ENCODE data around the gene NR2F1-AS1. TPM values are rescaled to one million over a fixed set of nuclear protein-coding genes. Genes with fewer than 3 reads are reported as not detected.
"Not testable (repeated sequence)": the region's sequence is repeated elsewhere in the genome, so short reads cannot be mapped to it uniquely, and the experiment has no call there.

NR2F1-AS1 gene
- polyA plus RNA-seq, 2 of the 4 experiments (the other 2 are of a cell fraction), result 5.5 to 8.3 TPM

DNA sequence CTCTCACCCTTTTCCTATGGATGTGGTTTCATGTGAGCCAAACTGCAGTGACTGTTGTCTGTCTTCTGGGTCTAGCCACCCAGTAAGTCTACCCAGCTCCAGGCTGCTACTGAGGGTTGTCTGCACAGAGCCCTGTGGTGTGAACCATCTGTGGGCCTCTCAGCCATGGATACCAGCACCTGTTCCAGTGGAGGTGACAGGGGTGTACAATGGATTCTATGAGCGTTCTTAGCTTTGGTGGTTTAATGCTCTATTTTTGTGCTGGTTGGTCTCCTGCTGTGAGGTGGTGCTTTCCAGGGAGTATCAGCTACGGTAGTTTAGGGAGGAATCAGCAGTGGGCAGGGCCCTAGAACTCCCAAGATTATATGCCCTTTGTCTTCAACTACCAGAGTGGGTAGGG is 186.7 kb downstream of the NR2F1-AS1 start:
- WGBS (ENCODE audit: missing lambda C conversion rate), result 69% methylated on average over 2 of the region's 2 CpGs
- no peak for TF ChIP-seq ESRRA (IDR thresholded peaks at IDR 0.05; ENCODE audit: borderline replicate concordance, low read length)
- TF ChIP-seq RFX5 (IDR thresholded peaks at IDR 0.05), result no peak
- TF ChIP-seq, protein P1, sequence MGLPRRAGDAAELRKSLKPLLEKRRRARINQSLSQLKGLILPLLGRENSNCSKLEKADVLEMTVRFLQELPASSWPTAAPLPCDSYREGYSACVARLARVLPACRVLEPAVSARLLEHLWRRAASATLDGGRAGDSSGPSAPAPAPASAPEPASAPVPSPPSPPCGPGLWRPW (IDR thresholded peaks at IDR 0.05), result no peak
- TF ChIP-seq CHD2 (IDR thresholded peaks at IDR 0.05; ENCODE audit: low read length, partially characterized antibody), result no peak
- FAIRE-seq (no peak), ATAC-seq (no peak), DNase-seq (ENCODE audit: low read depth in 1 of 2, low spot score in 1 of 2) (no peak)
- H3K9me3 ChIP-seq, result peaks cover 6% of the 10 kb centered on the region; the same call in 1 of the 3 replicates
- no peaks in the 10 kb centered on the region for H3K4me1 ChIP-seq
- POLR2A ChIA-PET, result no interaction called here
- no peak overlapping the region for H3K27ac ChIP-seq
- no peak overlapping the region for H3K4me3 ChIP-seq
- no peak overlapping the region for H3K4me2 ChIP-seq
- CTCF ChIA-PET, result interaction anchor here (0.5 kb wide), 1 partner anchor 302 kb away, joined by 3 read pairs; no protein-coding TSS in a partner anchor

DNA sequence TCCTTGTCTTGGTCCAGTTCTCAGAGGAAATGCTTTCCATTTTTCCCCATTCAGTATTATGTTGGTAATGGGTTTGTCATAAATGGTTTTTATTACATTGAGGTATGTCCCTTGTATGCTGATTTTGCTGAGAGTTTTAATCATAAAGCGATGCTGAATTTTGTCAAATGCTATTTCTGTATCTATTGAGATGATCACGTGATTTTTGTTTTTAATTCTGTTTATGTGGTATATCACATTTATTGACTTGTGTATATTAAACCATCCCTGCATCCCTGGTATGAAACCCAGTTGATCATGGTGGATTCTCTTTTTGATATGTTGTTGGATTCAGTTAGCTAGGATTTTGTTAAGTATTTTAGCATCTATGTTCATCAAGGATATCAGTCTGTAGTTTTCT is 189.8 kb downstream of the NR2F1-AS1 start:
- ATAC-seq; DNase-seq (ENCODE audit: low read depth in 1 of 2, low spot score in 1 of 2); POLR2A ChIA-PET; H3K4me2 ChIP-seq; FAIRE-seq; CTCF ChIA-PET; H3K4me1 ChIP-seq; H3K27ac ChIP-seq; H3K9me3 ChIP-seq; H3K4me3 ChIP-seq: not testable (repeated sequence)
- TF ChIP-seq, protein P2, sequence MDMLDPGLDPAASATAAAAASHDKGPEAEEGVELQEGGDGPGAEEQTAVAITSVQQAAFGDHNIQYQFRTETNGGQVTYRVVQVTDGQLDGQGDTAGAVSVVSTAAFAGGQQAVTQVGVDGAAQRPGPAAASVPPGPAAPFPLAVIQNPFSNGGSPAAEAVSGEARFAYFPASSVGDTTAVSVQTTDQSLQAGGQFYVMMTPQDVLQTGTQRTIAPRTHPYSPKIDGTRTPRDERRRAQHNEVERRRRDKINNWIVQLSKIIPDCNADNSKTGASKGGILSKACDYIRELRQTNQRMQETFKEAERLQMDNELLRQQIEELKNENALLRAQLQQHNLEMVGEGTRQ (IDR thresholded peaks at IDR 0.05), result 0 out of 2 replicates have a peak, but pooled peaks have one; percentile 5
- 53% methylated on average over 2 of the region's 2 CpGs for WGBS (ENCODE audit: missing lambda C conversion rate)

DNA sequence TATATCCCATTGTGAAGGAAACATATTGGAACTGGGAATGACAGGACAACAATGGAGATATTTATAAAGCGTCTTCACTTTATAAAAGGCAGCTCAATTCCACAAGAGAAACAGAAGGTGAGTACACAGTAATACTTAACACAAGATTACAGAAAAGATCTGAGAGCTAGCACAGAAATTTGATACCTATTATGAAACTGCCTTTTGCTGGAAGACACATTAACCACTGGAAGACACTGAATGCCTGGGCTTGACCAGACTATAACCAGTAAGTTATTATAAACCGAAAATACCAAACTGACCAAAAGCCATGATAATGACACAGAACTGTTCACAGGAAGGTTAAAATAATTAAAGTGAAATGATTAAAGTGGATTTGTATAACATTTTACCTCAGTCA is 195.4 kb downstream of the NR2F1-AS1 start:
- ChIA-PET POLR2A (no interaction called here), CTCF (no interaction called here)
- FAIRE-seq (no peak), ATAC-seq (no peak), DNase-seq (ENCODE audit: low read depth in 1 of 2, low spot score in 1 of 2) (no peak)
- TF ChIP-seq, protein P3, sequence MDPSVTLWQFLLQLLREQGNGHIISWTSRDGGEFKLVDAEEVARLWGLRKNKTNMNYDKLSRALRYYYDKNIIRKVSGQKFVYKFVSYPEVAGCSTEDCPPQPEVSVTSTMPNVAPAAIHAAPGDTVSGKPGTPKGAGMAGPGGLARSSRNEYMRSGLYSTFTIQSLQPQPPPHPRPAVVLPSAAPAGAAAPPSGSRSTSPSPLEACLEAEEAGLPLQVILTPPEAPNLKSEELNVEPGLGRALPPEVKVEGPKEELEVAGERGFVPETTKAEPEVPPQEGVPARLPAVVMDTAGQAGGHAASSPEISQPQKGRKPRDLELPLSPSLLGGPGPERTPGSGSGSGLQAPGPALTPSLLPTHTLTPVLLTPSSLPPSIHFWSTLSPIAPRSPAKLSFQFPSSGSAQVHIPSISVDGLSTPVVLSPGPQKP (IDR thresholded peaks at IDR 0.05; ENCODE audit: low read depth, low read length), result no peak
- TF ChIP-seq GATA3 (IDR thresholded peaks at IDR 0.05; ENCODE audit: borderline replicate concordance), result no peak
- TF ChIP-seq KDM5A (IDR thresholded peaks at IDR 0.05), result no peak
- no peak for TF ChIP-seq EHMT2 (IDR thresholded peaks at IDR 0.05; ENCODE audit: low read depth)
- TF ChIP-seq ZFP36 (IDR thresholded peaks at IDR 0.05; ENCODE audit: borderline replicate concordance, partially characterized antibody), result no peak
- TF ChIP-seq MAFK (IDR thresholded peaks at IDR 0.05; ENCODE audit: partially characterized antibody), result no peak
- no peak overlapping the region for H3K4me3 ChIP-seq
- H3K4me1 ChIP-seq, result no peaks in the 10 kb centered on the region
- WGBS (ENCODE audit: missing lambda C conversion rate), result 75% methylated on average over 2 of the region's 2 CpGs
- H3K27ac ChIP-seq, result no peak overlapping the region
- no peak overlapping the region for H3K4me2 ChIP-seq
- H3K9me3 ChIP-seq, result no peaks in the 10 kb centered on the region

DNA sequence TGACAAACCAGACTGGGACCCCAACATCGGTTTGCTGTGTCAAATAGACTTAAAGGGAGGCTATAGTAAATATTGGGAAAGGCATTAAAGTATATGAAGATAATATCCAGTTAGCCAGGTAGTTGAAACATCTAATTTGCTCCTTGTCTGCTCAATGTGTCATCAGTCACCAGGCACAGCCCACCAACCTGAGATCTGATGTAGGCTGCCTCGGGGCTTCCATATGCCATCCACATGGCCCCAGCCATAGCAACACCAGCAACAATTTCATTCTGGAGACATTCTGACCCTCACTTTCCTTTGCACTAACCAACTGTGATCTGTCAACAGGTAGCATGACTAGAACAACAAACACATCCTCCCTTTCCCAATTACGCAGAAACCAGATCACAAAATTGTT is 196.0 kb downstream of the NR2F1-AS1 start:
- ATAC-seq, result no peak
- ChIA-PET CTCF (no interaction called here), POLR2A (no interaction called here)
- Histone ChIP-seq H3K4me1 (no peaks in the 10 kb centered on the region), H3K27ac (no peak overlapping the region), H3K4me2 (no peak overlapping the region), H3K9me3 (no peaks in the 10 kb centered on the region), H3K4me3 (no peak overlapping the region)
- FAIRE-seq, result no peak
- DNase-seq (ENCODE audit: low read depth in 1 of 2, low spot score in 1 of 2), result no peak
- WGBS (ENCODE audit: missing lambda C conversion rate), result 66% methylated on average over 3 of the region's 3 CpGs
- TF ChIP-seq, protein P4, sequence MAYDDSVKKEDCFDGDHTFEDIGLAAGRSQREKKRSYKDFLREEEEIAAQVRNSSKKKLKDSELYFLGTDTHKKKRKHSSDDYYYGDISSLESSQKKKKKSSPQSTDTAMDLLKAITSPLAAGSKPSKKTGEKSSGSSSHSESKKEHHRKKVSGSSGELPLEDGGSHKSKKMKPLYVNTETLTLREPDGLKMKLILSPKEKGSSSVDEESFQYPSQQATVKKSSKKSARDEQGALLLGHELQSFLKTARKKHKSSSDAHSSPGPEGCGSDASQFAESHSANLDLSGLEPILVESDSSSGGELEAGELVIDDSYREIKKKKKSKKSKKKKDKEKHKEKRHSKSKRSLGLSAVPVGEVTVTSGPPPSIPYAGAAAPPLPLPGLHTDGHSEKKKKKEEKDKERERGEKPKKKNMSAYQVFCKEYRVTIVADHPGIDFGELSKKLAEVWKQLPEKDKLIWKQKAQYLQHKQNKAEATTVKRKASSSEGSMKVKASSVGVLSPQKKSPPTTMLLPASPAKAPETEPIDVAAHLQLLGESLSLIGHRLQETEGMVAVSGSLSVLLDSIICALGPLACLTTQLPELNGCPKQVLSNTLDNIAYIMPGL (CRISPR knock-in tag; IDR thresholded peaks at IDR 0.05; ENCODE audit: borderline replicate concordance), result no peak
- TF ChIP-seq SREBF2 (IDR thresholded peaks at IDR 0.05) (no peak), ESRRA (IDR thresholded peaks at IDR 0.05; ENCODE audit: borderline replicate concordance, low read length) (no peak), JUN (IDR thresholded peaks at IDR 0.05) (no peak), CBX2 (IDR thresholded peaks at IDR 0.05; ENCODE audit: borderline replicate concordance, low read depth) (no peak), BHLHE40 (IDR thresholded peaks at IDR 0.05; ENCODE audit: low read depth, low read length) (no peak), JUNB (IDR thresholded peaks at IDR 0.05) (no peak), RFX5 (IDR thresholded peaks at IDR 0.05) (no peak), CBX8 (IDR thresholded peaks at IDR 0.05) (no peak), CEBPB (IDR thresholded peaks at IDR 0.05) (no peak), POLR2A (IDR thresholded peaks at IDR 0.05; ENCODE audit: low read length) (no peak), GATA3 (IDR thresholded peaks at IDR 0.05; ENCODE audit: borderline replicate concordance) (no peak), NFE2L2 (conservative IDR thresholded peaks at IDR 0.05; ENCODE audit: low read length) (no peak), EHF (CRISPR knock-in tag; IDR thresholded peaks at IDR 0.05) (no peak), MYC (IDR thresholded peaks at IDR 0.05; ENCODE audit: borderline replicate concordance, low read length) (no peak)
- TF ChIP-seq, protein P2 (IDR thresholded peaks at IDR 0.05), result no peak
- TF ChIP-seq, protein P5, sequence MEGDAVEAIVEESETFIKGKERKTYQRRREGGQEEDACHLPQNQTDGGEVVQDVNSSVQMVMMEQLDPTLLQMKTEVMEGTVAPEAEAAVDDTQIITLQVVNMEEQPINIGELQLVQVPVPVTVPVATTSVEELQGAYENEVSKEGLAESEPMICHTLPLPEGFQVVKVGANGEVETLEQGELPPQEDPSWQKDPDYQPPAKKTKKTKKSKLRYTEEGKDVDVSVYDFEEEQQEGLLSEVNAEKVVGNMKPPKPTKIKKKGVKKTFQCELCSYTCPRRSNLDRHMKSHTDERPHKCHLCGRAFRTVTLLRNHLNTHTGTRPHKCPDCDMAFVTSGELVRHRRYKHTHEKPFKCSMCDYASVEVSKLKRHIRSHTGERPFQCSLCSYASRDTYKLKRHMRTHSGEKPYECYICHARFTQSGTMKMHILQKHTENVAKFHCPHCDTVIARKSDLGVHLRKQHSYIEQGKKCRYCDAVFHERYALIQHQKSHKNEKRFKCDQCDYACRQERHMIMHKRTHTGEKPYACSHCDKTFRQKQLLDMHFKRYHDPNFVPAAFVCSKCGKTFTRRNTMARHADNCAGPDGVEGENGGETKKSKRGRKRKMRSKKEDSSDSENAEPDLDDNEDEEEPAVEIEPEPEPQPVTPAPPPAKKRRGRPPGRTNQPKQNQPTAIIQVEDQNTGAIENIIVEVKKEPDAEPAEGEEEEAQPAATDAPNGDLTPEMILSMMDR (IDR thresholded peaks at IDR 0.05), result no peak

Data from A549 (cell line).